Measurements from ENCODE around the gene UBL7. TPM values are rescaled to one million over a fixed set of nuclear protein-coding genes. Genes with fewer than 3 reads are reported as not detected.

The UBL7 gene
- total RNA-seq, 3 donors from 2014 or later = 53.4 to 60.1 (median 59.2) TPM

Other genes starting within 250 kb of the UBL7 start
- not detected for gene CCDC33, start 224.8 kb downstream of the UBL7 start, total RNA-seq
- gene CYP11A1, start 93.5 kb downstream of the UBL7 start, total RNA-seq = under 1 TPM; 0.33 to 0.41 (median 0.40) TPM
- gene SEMA7A, start 27.2 kb downstream of the UBL7 start, total RNA-seq = 100 to 1,000 TPM; 187 to 215 (median 195) TPM
- gene ARID3B, start 80.1 kb upstream of the UBL7 start, total RNA-seq = 10 to 100 TPM; 15.4 to 23.0 (median 21.8) TPM
- gene CLK3, start 154.7 kb upstream of the UBL7 start, total RNA-seq = 10 to 100 TPM; 74.0 to 78.2 (median 74.8) TPM
- 10 to 100 TPM; 52.2 to 57.1 (median 56.6) TPM for gene EDC3, start 234.9 kb upstream of the UBL7 start, total RNA-seq

Data from activated T-cell treated with anti-CD3 and anti-CD28 coated beads, Interleukin-2, amount 50 U/mL, for 4 hours (primary cell).